ENCODE measurements around the gene CCSAP.

GRCh38 chr1:229323201-229323600 lies 19.6 kb downstream of the CCSAP start:
- TF ChIP-seq CTCF (conservative IDR thresholded peaks at IDR 0.05; ENCODE audit: low read length) (no peak), EZH2phosphoT487 (IDR thresholded peaks at IDR 0.05; ENCODE audit: borderline replicate concordance) (no peak)

Measured in Loucy (cell line).